Fibroblast of villous mesenchyme (primary cell): ENCODE measurements around the gene BMP5. TPM values are rescaled to one million over a fixed set of nuclear protein-coding genes. Genes with fewer than 3 reads are reported as not detected.

Experiments used
- DNase-seq: peaks from one replicate; pipeline ENCODE4 v3.0.0-alpha.2; 2010; ENCODE audit warnings: low read depth
- H3K4me3 ChIP-seq: 2 replicates; pipeline ENCODE4 v1.5.1; 2011; ENCODE audit warnings: low read depth, mild to moderate bottlenecking, low read length
- CTCF ChIP-seq: IDR thresholded peaks from 2 replicates; pipeline ENCODE4 v1.5.1; 2012; ENCODE audit warnings: low read depth, mild to moderate bottlenecking, low read length; ENCODE audit not compliant: insufficient read depth
- total RNA-seq: library from RNA; depleted of rRNA; stranded (reverse); fragments of >200 nt; gene quantifications from 2 replicates; pipeline ENCODE4 v1.2.3, GENCODE V29; 2012

BMP5 gene
- total RNA-seq, 1 donor: not detected

- no peak for TF ChIP-seq CTCF
- DNase-seq: no peak
- no peak overlapping the region for H3K4me3 ChIP-seq
Measured at GRCh38 chr6:55705451-55706440, 169.6 kb downstream of the BMP5 start.

GRCh38 chr6:55704421-55704820, 171.0 kb downstream of the BMP5 start:
- H3K4me3 ChIP-seq: no peak overlapping the region
- TF ChIP-seq CTCF: no peak
- peak; percentile 46 for DNase-seq
